Pulmonary artery endothelial cell (primary cell): Measurements from ENCODE around the gene RETN. TPM values are rescaled to one million over a fixed set of nuclear protein-coding genes. Genes with fewer than 3 reads are reported as not detected.

ENCODE experiments used
- DNase-seq: peaks from one replicate; pipeline ENCODE4 v3.0.0-alpha.2; 2011; ENCODE audit warnings: low read depth, low spot score
- total RNA-seq: library from RNA; depleted of rRNA; stranded (reverse); fragments of >200 nt; gene quantifications from 2 replicates; pipeline ENCODE4 v1.2.3, GENCODE V29; 2014

The RETN gene
- not detected in 2 replicates for total RNA-seq

GRCh38 chr19:7668842-7669241 lies at the start of gene RETN:
Gene RETN, plus strand, starts transcription at chr19:7669049. Its CDS starts 278 bp downstream, at chr19:7669327.
- DNase-seq = no peak

GRCh38 chr19:7619671-7620441 lies 49.0 kb upstream of the RETN start:
- no peak for DNase-seq

- DNase-seq = no peak
Measured at GRCh38 chr19:7620442-7621412, 48.1 kb upstream of the RETN start.

GRCh38 chr19:7622933-7623685 lies 45.7 kb upstream of the RETN start:
- no peak for DNase-seq

GRCh38 chr19:7623725-7624603 lies 44.9 kb upstream of the RETN start:
- no peak for DNase-seq

GRCh38 chr19:7624810-7625209 lies 44.0 kb upstream of the RETN start:
- no peak for DNase-seq

- no peak for DNase-seq
Measured at GRCh38 chr19:7625763-7626372, 43.0 kb upstream of the RETN start.

- DNase-seq = no peak
Measured at GRCh38 chr19:7627166-7627565, 41.7 kb upstream of the RETN start.

GRCh38 chr19:7628589-7629311 lies 40.1 kb upstream of the RETN start:
- DNase-seq = no peak

- peak; percentile 96 for DNase-seq
Measured at GRCh38 chr19:7629347-7630054, 39.3 kb upstream of the RETN start, which contains the start of the genes PET100 and XAB2. Gene PET100, plus strand, starts transcription at chr19:7629793. Its CDS starts 41 bp downstream, at chr19:7629834. Gene XAB2, minus strand, starts transcription at chr19:7629545. Its CDS starts 18 bp downstream, at chr19:7629527.

GRCh38 chr19:7631577-7631976 lies 37.3 kb upstream of the RETN start:
- no peak for DNase-seq

GRCh38 chr19:7632340-7633203 lies 36.3 kb upstream of the RETN start:
- no peak for DNase-seq

- DNase-seq = no peak
Measured at GRCh38 chr19:7633698-7634097, 35.2 kb upstream of the RETN start, which contains the start of gene PCP2. Gene PCP2, minus strand, starts transcription at chr19:7633719. Its CDS starts 262 bp downstream, at chr19:7633457.

- no peak for DNase-seq
Measured at GRCh38 chr19:7635670-7636069, 33.2 kb upstream of the RETN start.

- DNase-seq = no peak
Measured at GRCh38 chr19:7636317-7636690, 32.5 kb upstream of the RETN start.

GRCh38 chr19:7636691-7637373 lies 32.0 kb upstream of the RETN start, which contains the start of gene STXBP2:
Gene STXBP2, plus strand, starts transcription at chr19:7637110. Its CDS starts 40 bp downstream, at chr19:7637150.
- DNase-seq = no peak
